ENCODE measurements around the gene MLH1.

DNA sequence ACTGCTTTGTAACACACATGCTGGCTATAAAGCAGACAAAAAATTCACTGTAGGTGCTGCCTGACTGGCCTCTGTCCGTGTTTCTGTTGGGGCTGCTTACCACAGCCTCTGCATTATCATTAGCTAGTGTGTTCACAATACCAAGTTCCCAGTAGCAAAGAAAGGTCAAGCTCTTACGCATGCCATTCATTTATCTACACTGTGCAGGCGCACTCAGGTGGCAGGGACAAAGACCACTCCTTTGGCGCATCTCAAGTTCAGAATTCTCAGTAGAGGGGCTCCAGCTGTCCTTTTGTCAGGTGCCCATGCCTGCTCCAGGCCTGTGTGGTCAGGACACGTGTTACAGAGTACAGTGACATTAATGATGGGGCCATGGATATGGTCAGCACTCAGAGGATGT, 22.3 kb downstream of the MLH1 start:
- TF ChIP-seq CTCF (conservative IDR thresholded peaks at IDR 0.05; ENCODE audit: low read length) (no peak), EZH2phosphoT487 (IDR thresholded peaks at IDR 0.05; ENCODE audit: borderline replicate concordance, low read depth, low read length) (no peak)
